H9 (cell line): ENCODE measurements around the gene TRMT1L. TPM values are rescaled to one million over a fixed set of nuclear protein-coding genes. Genes with fewer than 3 reads are reported as not detected.

Experiments used
- DNase-seq: peaks from one replicate; pipeline ENCODE4 v3.0.0-alpha.2; 2017
- H2AFZ ChIP-seq: one replicate; pipeline ENCODE4 v1.6.1; 2013; ENCODE audit warnings: mild to moderate bottlenecking, low read length, control low read depth, moderate library complexity
- H2AK5ac ChIP-seq: 2 replicates; pipeline ENCODE4 v1.6.1; 2013; ENCODE audit warnings: low read length, control low read depth, mixed read lengths; ENCODE audit not compliant: insufficient read length
- H2BK120ac ChIP-seq: one replicate; pipeline ENCODE4 v1.6.1; 2013; ENCODE audit warnings: low read depth, mild to moderate bottlenecking, low read length, control low read depth, inconsistent platforms; ENCODE audit not compliant: poor library complexity, severe bottlenecking
- H2BK12ac ChIP-seq: 2 replicates; pipeline ENCODE4 v1.6.1; 2013; ENCODE audit warnings: low read length, control low read depth, mixed read lengths, low read depth; ENCODE audit not compliant: insufficient read length
- H2BK15ac ChIP-seq: 2 replicates; pipeline ENCODE4 v1.6.1; 2013; ENCODE audit warnings: low read depth, low read length, control low read depth
- H2BK20ac ChIP-seq: one replicate; pipeline ENCODE4 v1.6.1; 2013; ENCODE audit warnings: low read depth, mild to moderate bottlenecking, low read length, control low read depth, inconsistent platforms; ENCODE audit not compliant: poor library complexity, severe bottlenecking
- H2BK5ac ChIP-seq: 2 replicates; pipeline ENCODE4 v1.6.1; 2013; ENCODE audit warnings: low read length, control low read depth, mixed read lengths; ENCODE audit not compliant: insufficient read length
- H3K14ac ChIP-seq: 2 replicates; pipeline ENCODE4 v1.6.1; 2013; ENCODE audit warnings: low read length, control low read depth; ENCODE audit not compliant: insufficient read depth
- H3K18ac ChIP-seq: 2 replicates; pipeline ENCODE4 v1.6.1; 2013; ENCODE audit warnings: low read depth, mild to moderate bottlenecking, mixed read lengths, low read length, control low read depth; ENCODE audit not compliant: insufficient read length
- H3K23ac ChIP-seq: 2 replicates; pipeline ENCODE4 v1.6.1; 2013; ENCODE audit warnings: low read length, control low read depth, mixed read lengths, low read depth; ENCODE audit not compliant: insufficient read length
- H3K23me2 ChIP-seq: 2 replicates; pipeline ENCODE4 v1.6.1; 2013; ENCODE audit warnings: low read depth, mild to moderate bottlenecking, mixed read lengths, low read length, control low read depth; ENCODE audit not compliant: insufficient read length, poor library complexity, severe bottlenecking
- H3K27ac ChIP-seq: 2 replicates; pipeline ENCODE4 v1.5.1; 2013; ENCODE audit warnings: low read length, control low read depth, mixed read lengths, low read depth; ENCODE audit not compliant: insufficient read length
- H3K27me3 ChIP-seq: 2 replicates; pipeline ENCODE4 v1.6.1; 2013; ENCODE audit warnings: low read length, control low read depth, inconsistent platforms; ENCODE audit not compliant: insufficient read depth
- H3K4ac ChIP-seq: 2 replicates; pipeline ENCODE4 v1.6.1; 2013; ENCODE audit warnings: low read depth, mild to moderate bottlenecking, control low read depth, inconsistent platforms, low read length, moderate library complexity
- H3K4me1 ChIP-seq: 2 replicates; pipeline ENCODE4 v1.6.1; 2013; ENCODE audit warnings: low read length, control low read depth, inconsistent platforms; ENCODE audit not compliant: insufficient read depth
- H3K4me2 ChIP-seq: 2 replicates; pipeline ENCODE4 v1.6.1; 2013; ENCODE audit warnings: low read length, control low read depth, mixed read lengths; ENCODE audit not compliant: insufficient read length, insufficient read depth
- H3K56ac ChIP-seq: 2 replicates; pipeline ENCODE4 v1.6.1; 2013; ENCODE audit warnings: low read depth, mild to moderate bottlenecking, mixed read lengths, low read length, control low read depth; ENCODE audit not compliant: insufficient read length
- H3K79me1 ChIP-seq: 2 replicates; pipeline ENCODE4 v1.6.1; 2013; ENCODE audit warnings: low read depth, mild to moderate bottlenecking, moderate library complexity, low read length, control low read depth, inconsistent platforms; ENCODE audit not compliant: insufficient read depth, poor library complexity, severe bottlenecking
- H3K79me2 ChIP-seq: 2 replicates; pipeline ENCODE4 v1.6.1; 2013; ENCODE audit warnings: low read length, control low read depth, inconsistent platforms; ENCODE audit not compliant: insufficient read depth
- H3K9ac ChIP-seq: 2 replicates; pipeline ENCODE4 v1.6.1; 2013; ENCODE audit warnings: low read length, control low read depth, mixed read lengths; ENCODE audit not compliant: insufficient read length; ENCODE audit errors: extremely low read depth
- H3K9me3 ChIP-seq: one replicate; pipeline ENCODE4 v1.6.1; 2013; ENCODE audit warnings: low read depth, low read length, inconsistent platforms; ENCODE audit not compliant: control insufficient read depth
- H3T11ph ChIP-seq: one replicate; pipeline ENCODE4 v1.6.1; 2013; ENCODE audit warnings: mild to moderate bottlenecking, low read length, control low read depth, inconsistent platforms
- H4K20me1 ChIP-seq: one replicate; pipeline ENCODE4 v1.6.1; 2013; ENCODE audit not compliant: control insufficient read depth, insufficient read length, insufficient read depth
- H4K5ac ChIP-seq: 2 replicates; pipeline ENCODE4 v1.6.1; 2013; ENCODE audit warnings: low read depth, mild to moderate bottlenecking, mixed read lengths, low read length, control low read depth; ENCODE audit not compliant: insufficient read length
- H4K8ac ChIP-seq: replicated peaks from 2 replicates; pipeline ENCODE4 v1.6.1; 2013; ENCODE audit warnings: low read length, control low read depth, mixed read lengths, low read depth; ENCODE audit not compliant: insufficient read length
- H4K91ac ChIP-seq: 2 replicates; pipeline ENCODE4 v1.6.1; 2013; ENCODE audit warnings: low read depth, mild to moderate bottlenecking, moderate library complexity, mixed read lengths, low read length, control low read depth; ENCODE audit not compliant: insufficient read length
- H3K27ac Mint-ChIP-seq, 3 experiments: 2 replicates in 2 of 3; 3 replicates in 1 of 3; pipeline ENCODE4 v1.8.0; 2020 to 2021; ENCODE audit warnings: mixed read lengths in 3 of 3, mild to moderate bottlenecking in 1 of 3, moderate library complexity in 1 of 3
- H3K27me3 Mint-ChIP-seq: 2 replicates; pipeline ENCODE4 v1.8.0; 2021; ENCODE audit warnings: low read depth, mild to moderate bottlenecking, moderate library complexity, mixed read lengths
- H3K36me3 Mint-ChIP-seq, 3 experiments: 2 replicates in 2 of 3; 3 replicates in 1 of 3; pipeline ENCODE4 v1.8.0; 2020 to 2021; ENCODE audit warnings: low read depth in 3 of 3, mixed read lengths in 3 of 3; ENCODE audit not compliant: insufficient read depth in 1 of 3
- H3K4me1 Mint-ChIP-seq, 2 experiments: 2 replicates each; pipeline ENCODE4 v1.8.0; 2020; ENCODE audit warnings: mixed read lengths in 2 of 2
- H3K4me3 Mint-ChIP-seq, 2 experiments: 2 replicates in 1 of 2; 3 replicates in 1 of 2; pipeline ENCODE4 v1.8.0; 2020 to 2021; ENCODE audit warnings: mild to moderate bottlenecking in 2 of 2, mixed read lengths in 2 of 2, moderate library complexity in 1 of 2
- H3K9me3 Mint-ChIP-seq, 2 experiments: 2 replicates in 1 of 2; 3 replicates in 1 of 2; pipeline ENCODE4 v1.8.0; 2020; ENCODE audit warnings: mild to moderate bottlenecking in 2 of 2, mixed read lengths in 2 of 2, moderate library complexity in 1 of 2
- total RNA-seq: library from RNA; stranded (reverse); gene quantifications from 2 replicates; pipeline ENCODE4 v1.2.1, GENCODE V29; 2021
- TF ChIP-seq, protein P1 (sequence below): fragments of 200-600 bp; sonication (generic); conservative IDR thresholded peaks from 3 replicates; pipeline ENCODE4 v1.8.0; 2021; ENCODE audit warnings: antibody characterized with exemption, mild to moderate bottlenecking

Gene TRMT1L
- total RNA-seq, 1 experiment from 2014 or later = 17.9 TPM

DNA sequence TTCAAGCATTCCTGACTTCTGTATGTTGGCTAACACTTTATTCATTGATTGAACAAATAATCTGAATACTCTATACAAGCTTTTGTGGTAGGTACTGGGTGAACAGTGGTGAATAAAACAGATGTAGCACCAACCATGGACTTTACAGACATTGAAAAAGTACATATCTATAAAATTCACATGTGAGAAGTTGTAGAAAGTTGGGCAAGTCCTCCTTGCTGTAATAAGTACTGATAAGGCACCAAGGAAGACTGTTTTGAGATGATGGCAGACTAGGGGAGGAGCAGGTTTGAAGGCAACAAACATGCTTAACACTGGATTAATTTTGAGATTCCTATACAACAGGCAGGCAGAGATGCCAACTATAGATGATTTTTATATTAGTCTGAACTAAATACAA lies 69.0 kb downstream of the TRMT1L start:
- no peak overlapping the region for H2AFZ ChIP-seq
- H3K79me2 ChIP-seq = peaks cover 13% of the 10 kb centered on the region; the same call in 1 of the 2 replicates
- no peak overlapping the region for H2BK12ac ChIP-seq
- H4K20me1 ChIP-seq = no peaks in the 10 kb centered on the region
- no peak overlapping the region for H3K56ac ChIP-seq
- no peak overlapping the region for H2BK15ac ChIP-seq
- H3K36me3 Mint-ChIP-seq = peaks cover 19 to 47% (median 34%) of the 10 kb centered on the region in 3 experiments
- no peaks in the 10 kb centered on the region; the same call in 1 of the 2 replicates for H3K27me3 Mint-ChIP-seq
- H3K18ac ChIP-seq = no peak overlapping the region
- H2BK5ac ChIP-seq = no peak overlapping the region
- H2BK120ac ChIP-seq = no peak overlapping the region
- H2BK20ac ChIP-seq = no peak overlapping the region
- H3K4me1 ChIP-seq = no peaks in the 10 kb centered on the region
- no peaks in the 10 kb centered on the region for H3K9me3 Mint-ChIP-seq
- H2AK5ac ChIP-seq = no peak overlapping the region
- DNase-seq = no peak
- H3K14ac ChIP-seq = no peak overlapping the region
- no peak overlapping the region for H3K27ac ChIP-seq
- no peak overlapping the region for H3K23ac ChIP-seq
- H4K91ac ChIP-seq = no peak overlapping the region
- no peaks in the 10 kb centered on the region for H3K9me3 ChIP-seq
- H4K5ac ChIP-seq = no peak overlapping the region
- no peaks in the 10 kb centered on the region for H3K23me2 ChIP-seq
- H4K8ac ChIP-seq = no peak overlapping the region
- TF ChIP-seq, protein P1, sequence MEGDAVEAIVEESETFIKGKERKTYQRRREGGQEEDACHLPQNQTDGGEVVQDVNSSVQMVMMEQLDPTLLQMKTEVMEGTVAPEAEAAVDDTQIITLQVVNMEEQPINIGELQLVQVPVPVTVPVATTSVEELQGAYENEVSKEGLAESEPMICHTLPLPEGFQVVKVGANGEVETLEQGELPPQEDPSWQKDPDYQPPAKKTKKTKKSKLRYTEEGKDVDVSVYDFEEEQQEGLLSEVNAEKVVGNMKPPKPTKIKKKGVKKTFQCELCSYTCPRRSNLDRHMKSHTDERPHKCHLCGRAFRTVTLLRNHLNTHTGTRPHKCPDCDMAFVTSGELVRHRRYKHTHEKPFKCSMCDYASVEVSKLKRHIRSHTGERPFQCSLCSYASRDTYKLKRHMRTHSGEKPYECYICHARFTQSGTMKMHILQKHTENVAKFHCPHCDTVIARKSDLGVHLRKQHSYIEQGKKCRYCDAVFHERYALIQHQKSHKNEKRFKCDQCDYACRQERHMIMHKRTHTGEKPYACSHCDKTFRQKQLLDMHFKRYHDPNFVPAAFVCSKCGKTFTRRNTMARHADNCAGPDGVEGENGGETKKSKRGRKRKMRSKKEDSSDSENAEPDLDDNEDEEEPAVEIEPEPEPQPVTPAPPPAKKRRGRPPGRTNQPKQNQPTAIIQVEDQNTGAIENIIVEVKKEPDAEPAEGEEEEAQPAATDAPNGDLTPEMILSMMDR = no peak
- H3K27ac Mint-ChIP-seq = no peak overlapping the region
- no peaks in the 10 kb centered on the region for H3K27me3 ChIP-seq
- no peak overlapping the region for H3K4me2 ChIP-seq
- H3K9ac ChIP-seq = no peak overlapping the region
- no peak overlapping the region for H3T11ph ChIP-seq
- peaks cover 12 to 17% of the 10 kb centered on the region in 2 experiments for H3K4me1 Mint-ChIP-seq
- H3K79me1 ChIP-seq = peaks cover 10% of the 10 kb centered on the region
- H3K4ac ChIP-seq = no peak overlapping the region
- no peak overlapping the region for H3K4me3 Mint-ChIP-seq
